GM21381 (cell line): Measurements from ENCODE around the gene HOMER3.

Source experiments
- ATAC-seq: cut with Tn5 transposase; IDR thresholded peaks from one replicate; pipeline ENCODE4 v1.9.1; 2021; ENCODE audit warnings: mild to moderate bottlenecking, moderate library complexity; ENCODE audit not compliant: unreplicated experiment

Gene HOMER3

DNA sequence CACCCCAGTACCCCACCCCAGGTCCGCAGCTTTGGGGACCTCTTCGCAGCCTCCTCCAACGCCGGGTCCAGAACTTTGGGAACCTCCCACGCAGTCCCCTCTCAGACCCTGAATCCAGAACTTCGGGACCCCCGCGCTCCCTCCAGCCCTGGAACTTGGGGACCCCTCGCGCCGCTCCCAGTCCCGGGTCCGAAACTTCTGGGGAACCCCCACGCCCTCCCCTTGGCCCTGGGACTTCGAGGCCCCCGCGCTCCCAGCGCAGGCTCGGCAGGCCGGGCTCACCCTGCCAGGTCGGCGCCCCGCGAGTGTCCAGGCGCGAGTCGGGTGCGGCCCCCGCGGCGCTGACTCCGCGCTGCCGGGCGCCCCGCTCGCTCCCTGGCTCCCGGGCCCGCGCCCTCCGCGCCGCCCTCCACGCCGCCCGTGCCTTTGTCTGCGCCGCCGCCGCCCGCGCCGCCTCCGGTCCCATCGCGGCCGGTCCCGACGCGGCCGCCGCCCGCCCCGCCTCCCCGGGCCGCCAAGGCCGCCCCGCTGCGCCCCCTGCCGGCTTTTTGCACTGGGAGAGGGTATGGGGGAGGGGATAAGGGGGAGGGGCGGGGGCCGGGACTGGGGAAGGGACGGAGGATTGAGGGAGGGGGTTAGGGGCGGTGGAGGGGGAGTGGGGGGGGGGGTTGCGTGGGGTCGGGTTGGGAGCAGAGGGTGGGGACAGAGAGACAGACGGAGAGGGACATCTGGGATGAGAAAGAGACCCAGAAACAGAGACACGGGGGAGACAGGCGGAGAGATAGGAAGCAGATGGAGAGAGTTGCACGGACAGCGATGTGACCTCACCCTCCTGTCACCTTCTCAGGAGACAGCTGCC is at the start of gene HOMER3:
Gene HOMER3, minus strand, starts transcription at position 449 of the 859 bp plus-strand sequence. CDS start 2,235 bp downstream, outside the sequence.
- ATAC-seq: no peak

- no peak for ATAC-seq
These were observed 49.2 kb upstream of the HOMER3 start for GRCh38 chr19:18990128-18990708.

- ATAC-seq: no peak
These were observed 48.3 kb upstream of the HOMER3 start for GRCh38 chr19:18989316-18989715.

DNA sequence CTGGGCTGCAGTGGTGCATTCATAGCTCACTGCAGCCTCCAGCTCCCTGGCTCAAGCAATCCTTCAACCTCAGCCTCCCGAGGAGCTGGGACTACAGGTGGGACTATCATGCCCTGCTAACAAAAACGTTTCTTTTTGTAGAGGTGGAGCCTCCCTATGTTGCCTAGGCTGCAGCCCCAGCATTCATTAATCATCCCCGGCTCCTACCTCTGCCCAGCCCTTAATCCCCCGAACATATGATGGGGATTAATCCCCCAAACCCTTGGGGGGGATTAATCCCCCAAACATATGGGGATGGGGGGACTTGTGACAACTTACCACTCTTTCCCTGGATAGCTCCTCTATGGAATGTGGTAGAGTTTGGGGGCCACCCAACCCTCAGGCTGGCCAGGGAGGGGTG is 46.4 kb upstream of the HOMER3 start:
- ATAC-seq: no peak

GRCh38 chr19:18985257-18985656 is 44.2 kb upstream of the HOMER3 start:
- ATAC-seq: no peak

DNA sequence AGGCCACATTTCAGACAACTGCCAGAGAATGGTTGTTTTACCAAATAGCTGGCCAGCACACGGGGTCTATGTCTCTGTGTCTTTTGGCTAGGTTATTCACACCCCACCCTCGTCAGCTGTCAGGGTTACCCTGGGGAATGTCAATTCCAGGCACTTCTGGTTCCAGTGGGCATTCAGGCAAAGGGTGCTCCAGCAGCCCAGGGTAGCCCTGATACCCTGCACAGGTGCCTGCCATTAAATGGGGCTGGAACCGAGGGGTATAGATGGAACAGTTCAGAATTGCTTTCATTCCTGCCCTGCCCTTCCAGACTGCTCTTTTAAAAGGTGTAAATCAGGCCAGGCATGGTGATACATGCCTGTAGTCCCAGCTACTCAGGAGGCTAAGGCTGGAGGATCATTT is 43.2 kb upstream of the HOMER3 start:
- ATAC-seq: no peak

- ATAC-seq: no peak
These were observed 41.7 kb upstream of the HOMER3 start for GRCh38 chr19:18982669-18983068.

GRCh38 chr19:18980432-18981020 is 39.5 kb upstream of the HOMER3 start:
- ATAC-seq: no peak

- no peak for ATAC-seq
These were observed 37.6 kb upstream of the HOMER3 start for GRCh38 chr19:18978616-18979015.

DNA sequence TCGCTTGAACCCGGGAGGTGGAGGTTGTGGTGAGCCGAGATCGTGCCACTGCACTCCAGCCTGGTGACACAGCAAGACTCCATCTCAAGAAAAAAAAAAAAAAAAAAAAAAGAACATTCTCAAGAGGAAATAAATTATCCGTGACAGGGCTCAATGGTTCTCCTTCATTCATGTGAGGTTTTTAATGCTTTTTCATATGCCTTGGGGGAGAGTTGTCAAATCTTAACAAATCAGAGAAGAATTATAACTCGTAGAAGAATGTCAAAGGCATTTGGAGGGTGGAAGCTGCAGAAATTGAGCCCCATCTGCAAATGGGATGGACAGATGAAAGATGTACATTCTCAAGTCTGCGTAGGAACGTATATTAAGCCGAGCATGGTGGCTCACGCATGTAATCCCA is 34.9 kb upstream of the HOMER3 start:
- ATAC-seq: no peak

DNA sequence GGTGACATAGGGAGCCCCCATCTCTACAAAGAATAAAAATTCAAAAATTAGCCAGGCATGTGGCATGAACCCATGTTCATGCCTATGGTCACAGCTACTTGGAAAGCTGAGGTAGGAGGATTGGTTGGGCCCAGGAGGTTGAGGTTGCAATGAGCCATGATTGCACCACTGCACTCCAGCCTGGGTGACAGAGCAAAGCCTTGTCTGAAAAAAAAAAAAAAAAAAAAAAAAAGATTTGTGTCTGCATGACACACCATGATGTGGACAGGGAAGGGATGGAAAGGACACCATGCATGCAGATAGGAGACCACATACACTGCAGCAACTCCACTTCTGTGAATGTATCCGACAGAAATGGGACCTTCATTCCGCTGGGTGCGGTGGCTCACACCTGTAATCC is 34.0 kb upstream of the HOMER3 start:
- no peak for ATAC-seq

DNA sequence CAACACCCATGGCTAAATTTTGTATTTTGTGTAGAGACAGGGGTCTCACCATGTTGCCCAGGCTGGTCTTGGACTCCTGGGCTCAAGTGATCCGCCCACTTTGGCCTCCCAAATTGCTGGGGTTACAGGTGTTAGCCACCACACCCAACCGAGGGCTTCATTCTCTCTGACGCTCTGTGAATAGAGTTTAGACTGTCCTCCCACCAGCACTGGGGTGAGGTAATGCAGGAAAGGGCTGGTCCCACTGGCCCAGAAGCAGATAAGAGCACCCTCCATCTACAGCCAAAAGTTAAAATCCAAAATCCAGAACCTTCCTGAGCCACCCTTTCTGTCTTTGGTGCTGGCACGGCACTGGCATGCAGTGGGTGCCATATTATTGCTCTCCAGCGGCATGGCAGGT is 31.8 kb upstream of the HOMER3 start:
- no peak for ATAC-seq

DNA sequence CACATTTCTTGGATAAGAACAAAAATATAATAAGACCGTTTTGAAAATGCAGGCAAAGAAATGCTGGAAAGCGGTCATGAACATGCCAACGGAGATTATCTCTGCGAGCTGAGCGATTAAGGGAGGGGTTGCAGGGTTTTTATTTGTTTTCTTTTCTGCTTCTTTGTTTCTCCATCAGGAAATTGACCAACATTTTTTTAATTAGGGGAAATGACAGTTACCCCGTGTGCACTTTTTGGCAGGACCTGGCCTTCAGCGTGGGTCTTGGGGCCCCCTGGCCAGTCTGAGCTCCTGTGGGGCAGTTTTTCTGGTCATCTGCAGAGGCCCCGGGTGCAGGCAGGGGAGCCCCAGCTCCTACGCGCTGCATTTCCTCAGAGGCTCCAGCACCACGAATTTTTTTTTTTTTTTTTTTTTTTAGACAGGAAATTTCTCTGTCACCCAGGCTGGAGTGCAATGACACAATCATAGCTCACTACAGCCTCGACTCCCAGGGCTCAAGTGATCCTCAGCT is 31.3 kb upstream of the HOMER3 start:
- no peak for ATAC-seq

- ATAC-seq: no peak
These were observed 29.1 kb upstream of the HOMER3 start for GRCh38 chr19:18969931-18970659.

- ATAC-seq: no peak
These were observed 26.5 kb upstream of the HOMER3 start for GRCh38 chr19:18967358-18968146.

DNA sequence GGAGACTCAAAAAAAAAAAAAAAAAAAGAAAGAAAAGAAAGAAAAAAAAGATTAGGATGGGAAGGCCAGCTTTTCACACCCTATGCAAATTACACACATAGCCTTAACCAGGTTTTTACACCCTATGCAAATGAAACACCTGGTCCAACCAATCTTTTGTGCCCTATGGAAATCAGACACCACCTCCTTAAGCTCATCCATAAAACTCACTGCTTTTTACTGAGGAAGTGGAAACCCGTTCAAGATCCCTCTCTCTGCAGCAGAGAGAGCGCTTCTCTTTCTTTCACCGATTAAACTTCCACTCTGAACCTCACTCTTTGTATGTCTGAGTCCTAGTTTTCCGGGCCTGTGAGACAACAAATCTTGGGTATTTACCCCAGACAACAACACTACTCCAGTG is 25.3 kb upstream of the HOMER3 start:
- no peak for ATAC-seq

DNA sequence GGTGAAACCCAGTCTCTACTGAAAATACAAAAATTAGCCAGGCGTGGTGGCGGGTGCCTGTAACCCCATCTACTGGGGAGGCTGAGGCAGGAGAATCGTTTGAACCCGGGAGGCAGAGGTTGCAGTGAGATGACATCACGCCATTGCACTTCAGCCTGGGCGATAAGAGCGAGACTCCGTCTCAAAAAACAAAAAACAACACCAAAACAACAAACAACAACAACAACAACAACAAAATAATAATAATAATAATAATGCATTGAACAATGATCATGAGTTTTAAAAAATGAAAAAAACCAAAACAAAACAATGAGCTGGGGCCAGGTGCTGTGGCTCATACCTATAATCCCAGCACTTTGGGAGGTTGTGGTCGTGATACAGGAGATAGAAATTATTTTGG is 23.1 kb upstream of the HOMER3 start:
- ATAC-seq: no peak

DNA sequence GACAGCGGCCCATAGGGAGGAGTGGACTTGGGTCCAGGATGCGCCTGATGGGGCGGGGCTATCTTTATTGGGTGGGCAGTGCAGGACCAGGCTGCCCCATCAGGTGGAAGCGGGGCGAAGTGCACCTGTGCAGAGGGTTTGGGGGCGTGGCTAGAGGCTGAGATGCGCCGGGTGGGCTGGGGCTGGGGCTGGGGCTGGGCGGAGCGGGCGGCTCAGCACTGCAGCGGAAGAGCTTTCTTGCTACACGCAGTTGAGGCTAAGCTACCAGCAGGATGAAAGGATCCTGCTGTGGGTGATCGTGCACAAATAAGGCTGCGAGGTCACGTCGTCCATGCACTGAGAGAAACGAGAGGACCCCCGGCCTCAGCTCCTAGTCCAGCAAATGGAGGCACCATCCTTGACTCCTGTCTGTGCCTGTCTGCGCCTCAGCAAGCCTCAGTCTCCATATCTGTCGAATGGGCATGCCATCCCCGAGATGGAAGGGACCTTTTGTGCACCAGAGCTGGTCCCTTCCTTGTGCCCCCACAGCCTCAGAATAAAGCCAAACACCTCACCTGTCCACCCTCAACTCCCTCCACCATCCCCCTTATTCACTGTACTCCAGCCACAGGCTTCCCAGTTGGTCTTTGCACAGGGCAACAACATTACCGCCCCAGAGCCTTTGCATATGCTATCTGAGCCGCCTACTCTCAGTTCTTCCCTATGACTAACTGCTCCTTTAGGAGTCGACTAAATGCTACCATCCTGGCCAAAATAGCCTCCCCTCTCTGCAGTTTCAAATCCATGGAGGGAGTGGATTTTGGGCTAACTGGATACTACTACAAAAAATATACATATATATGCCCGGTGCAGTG is 21.0 kb upstream of the HOMER3 start:
- no peak for ATAC-seq

- ATAC-seq: no peak
These were observed 19.4 kb upstream of the HOMER3 start for GRCh38 chr19:18960370-18960769.

- ATAC-seq: no peak
These were observed 14.0 kb upstream of the HOMER3 start for GRCh38 chr19:18955042-18955441.
